GM19438 (cell line): Measurements from ENCODE around the gene FGF22.
A peak's percentile ranks its signal among the peaks of the same experiment; 100 is the strongest.

ENCODE experiments used
- ATAC-seq: cut with Tn5 transposase; IDR thresholded peaks from one replicate; pipeline ENCODE4 v1.9.1; 2021; ENCODE audit warnings: low read depth; ENCODE audit not compliant: unreplicated experiment

The FGF22 gene

GRCh38 chr19:676339-677105, 36.8 kb downstream of the FGF22 start, which contains the start of gene FSTL3:
Gene FSTL3 (plus strand): TSS chr19:676392. CDS start chr19:676424, 32 bp downstream.
- ATAC-seq: no peak

GRCh38 chr19:677201-677600, 37.5 kb downstream of the FGF22 start:
- ATAC-seq: no peak

DNA sequence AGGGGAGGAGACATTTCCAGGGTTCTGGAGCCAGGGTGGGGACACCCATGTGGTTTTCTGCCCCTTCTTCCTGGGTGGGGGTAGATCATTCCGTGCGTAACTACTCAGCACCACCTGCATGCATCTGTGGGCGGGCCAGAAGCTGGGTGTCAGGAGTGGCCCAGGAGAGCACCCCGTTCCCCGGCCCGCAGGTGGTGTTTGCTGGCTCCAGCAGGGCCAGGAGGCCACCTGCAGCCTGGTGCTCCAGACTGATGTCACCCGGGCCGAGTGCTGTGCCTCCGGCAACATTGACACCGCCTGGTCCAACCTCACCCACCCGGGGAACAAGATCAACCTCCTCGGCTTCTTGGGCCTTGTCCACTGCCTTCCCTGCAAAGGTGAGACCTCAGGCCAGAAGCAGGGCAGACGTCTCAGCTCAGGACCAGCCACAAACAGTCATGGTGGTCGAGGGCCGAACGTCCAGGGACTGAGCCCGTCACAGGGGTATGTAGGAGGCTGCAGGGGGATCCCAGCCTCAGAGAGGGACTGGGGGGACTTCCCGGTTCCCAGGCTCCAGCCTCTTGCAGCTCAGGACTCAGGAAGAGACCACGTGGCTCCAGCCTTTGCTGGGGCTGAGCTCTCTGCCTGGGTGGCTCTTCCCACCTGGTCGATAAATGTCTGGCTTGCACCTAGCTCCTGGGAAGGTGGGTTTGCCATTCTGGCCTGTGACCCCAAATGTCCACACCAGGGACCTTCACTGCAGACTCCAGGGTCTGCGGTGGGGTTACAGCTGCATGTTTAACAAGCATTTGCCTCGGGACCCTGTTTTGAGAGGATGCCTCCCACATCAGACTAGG, 38.1 kb downstream of the FGF22 start:
- no peak for ATAC-seq

DNA sequence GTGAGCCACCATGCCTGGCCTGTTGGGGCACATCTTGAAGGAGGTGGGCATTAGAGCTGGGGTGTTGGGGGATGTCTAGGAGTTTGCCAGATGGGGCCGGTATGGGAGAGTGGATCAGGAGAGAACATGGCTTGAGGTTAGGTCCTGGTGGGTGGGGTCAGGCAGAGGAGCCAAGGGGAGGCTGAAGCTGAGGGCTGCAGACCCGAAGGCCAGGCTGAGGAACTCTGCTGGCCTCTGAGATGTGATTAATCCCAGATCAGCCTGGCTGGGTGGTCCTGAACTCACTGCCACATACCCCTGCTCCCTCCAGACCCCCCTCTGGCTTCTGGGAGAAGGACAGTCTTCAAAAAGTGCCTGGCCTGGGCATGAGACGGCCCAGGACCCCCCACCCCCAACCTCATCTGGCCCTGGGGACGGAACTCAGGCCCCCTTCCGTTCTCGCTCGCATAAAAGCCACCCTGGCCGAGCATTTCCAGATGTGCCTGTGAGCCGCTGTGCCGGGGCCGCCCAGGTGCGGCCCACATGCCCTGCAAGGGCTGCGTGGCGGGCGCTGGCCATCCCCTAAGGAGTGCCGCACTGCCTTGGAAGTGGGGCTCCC, 39.2 kb downstream of the FGF22 start:
- ATAC-seq: no peak

- peak; percentile 13 for ATAC-seq
Observed at GRCh38 chr19:679418-680286, 40.0 kb downstream of the FGF22 start.

GRCh38 chr19:680287-681028, 40.8 kb downstream of the FGF22 start:
- ATAC-seq: peak; percentile 57

GRCh38 chr19:681029-682019, 41.6 kb downstream of the FGF22 start:
- ATAC-seq: no peak

DNA sequence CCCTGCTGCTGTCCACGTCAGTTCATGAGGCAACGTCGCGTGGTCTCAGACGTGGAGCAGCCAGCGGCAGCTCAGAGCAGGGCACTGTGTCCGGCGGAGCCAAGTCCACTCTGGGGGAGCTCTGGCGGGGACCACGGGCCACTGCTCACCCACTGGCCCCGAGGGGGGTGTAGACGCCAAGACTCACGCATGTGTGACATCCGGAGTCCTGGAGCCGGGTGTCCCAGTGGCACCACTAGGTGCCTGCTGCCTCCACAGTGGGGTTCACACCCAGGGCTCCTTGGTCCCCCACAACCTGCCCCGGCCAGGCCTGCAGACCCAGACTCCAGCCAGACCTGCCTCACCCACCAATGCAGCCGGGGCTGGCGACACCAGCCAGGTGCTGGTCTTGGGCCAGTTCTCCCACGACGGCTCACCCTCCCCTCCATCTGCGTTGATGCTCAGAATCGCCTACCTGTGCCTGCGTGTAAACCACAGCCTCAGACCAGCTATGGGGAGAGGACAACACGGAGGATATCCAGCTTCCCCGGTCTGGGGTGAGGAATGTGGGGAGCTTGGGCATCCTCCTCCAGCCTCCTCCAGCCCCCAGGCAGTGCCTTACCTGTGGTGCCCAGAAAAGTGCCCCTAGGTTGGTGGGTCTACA, 43.1 kb downstream of the FGF22 start:
- ATAC-seq: no peak

GRCh38 chr19:685454-685931, 45.8 kb downstream of the FGF22 start:
- no peak for ATAC-seq

DNA sequence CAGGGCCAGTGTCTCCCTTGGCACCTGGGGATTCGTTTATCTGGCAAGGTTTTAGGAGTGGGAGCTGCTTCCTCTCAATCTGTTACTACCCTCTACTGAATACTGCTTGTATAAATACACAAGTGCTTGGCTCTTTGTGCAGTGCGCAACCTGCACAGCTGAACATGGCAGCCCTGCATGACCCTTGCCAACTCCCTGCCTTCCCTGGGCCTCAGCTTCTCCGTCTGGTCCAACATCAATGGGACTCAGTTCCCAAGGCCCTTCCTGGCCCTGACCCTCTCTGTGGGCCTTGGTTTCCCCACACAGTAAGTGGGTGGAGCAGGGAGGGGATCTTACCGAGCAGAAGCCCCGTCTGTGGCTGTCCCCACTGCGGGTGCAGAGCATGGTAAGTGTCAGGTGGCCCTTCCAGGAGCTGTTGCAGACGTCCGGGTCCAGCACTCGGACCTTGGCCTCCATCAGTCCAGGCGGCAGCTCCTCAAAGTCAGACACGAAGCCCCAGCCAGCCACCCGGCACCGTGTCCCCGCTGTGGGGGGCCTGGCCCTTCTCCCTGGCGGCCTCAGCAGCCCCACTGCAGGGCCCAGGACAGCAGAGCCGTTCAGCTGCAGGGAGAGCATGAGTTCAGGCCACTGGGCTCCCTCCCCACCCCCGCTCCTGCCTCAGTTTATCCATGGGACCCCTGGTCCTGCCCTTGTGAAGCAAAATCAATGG, 47.1 kb downstream of the FGF22 start:
- ATAC-seq: no peak

GRCh38 chr19:687569-688166, 48.0 kb downstream of the FGF22 start:
- no peak for ATAC-seq

DNA sequence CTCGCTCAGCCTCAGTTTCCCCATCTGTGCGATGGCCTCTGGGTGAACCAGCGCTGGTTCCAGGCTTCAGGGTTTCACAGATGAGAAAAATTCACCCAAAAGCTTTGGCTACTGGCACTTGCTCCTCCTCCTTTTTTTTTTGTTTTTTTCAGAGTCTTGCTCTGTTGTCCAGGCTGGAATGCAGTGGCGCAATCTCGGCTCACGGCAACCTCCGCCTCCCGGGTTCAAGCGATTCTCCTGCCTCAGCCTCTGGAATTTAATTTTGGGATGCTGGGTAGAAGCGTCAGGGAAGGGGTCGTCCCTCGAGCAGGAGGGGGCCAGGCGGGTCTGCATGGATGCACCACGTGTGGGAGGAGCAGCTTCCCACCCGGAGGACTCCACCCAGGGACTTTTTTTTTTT, 48.5 kb downstream of the FGF22 start:
- no peak for ATAC-seq

GRCh38 chr19:688992-689391, 49.3 kb downstream of the FGF22 start:
- ATAC-seq: no peak

DNA sequence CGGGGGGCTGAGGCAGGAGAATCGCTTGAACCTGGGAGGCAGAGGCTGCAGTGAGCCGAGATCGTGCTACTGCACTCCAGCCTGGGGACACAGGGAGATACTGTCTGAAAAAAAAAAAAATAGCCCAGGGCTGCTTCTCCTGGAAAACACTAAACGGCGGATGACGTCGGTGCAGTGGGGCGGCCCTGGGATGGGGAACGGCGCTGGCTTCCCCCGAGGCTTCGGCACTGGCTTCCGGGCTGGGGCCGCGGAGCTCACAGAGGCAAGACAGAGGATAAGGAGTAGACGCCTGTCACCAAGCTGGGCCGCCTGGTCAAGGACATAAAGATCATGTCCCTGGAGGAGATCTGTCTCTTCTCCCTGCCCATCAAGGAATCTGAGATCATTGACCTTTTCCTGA, 50.5 kb downstream of the FGF22 start:
- no peak for ATAC-seq
